TTC549 (cell line): ENCODE measurements around the gene FLOT1.

Source experiments
- FAIRE-seq: peaks from 2 replicates; lab custom pipeline; 2012; peaks lifted over from hg19 to GRCh38; lab: Jason Lieb, UNC

Gene FLOT1, protein sequence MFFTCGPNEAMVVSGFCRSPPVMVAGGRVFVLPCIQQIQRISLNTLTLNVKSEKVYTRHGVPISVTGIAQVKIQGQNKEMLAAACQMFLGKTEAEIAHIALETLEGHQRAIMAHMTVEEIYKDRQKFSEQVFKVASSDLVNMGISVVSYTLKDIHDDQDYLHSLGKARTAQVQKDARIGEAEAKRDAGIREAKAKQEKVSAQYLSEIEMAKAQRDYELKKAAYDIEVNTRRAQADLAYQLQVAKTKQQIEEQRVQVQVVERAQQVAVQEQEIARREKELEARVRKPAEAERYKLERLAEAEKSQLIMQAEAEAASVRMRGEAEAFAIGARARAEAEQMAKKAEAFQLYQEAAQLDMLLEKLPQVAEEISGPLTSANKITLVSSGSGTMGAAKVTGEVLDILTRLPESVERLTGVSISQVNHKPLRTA

GRCh38 chr6:30742316-30743098 is at the start of gene FLOT1:
Gene FLOT1 (minus strand): TSS chr6:30742687. CDS start chr6:30742189, 498 bp downstream.
- no peak for FAIRE-seq

DNA sequence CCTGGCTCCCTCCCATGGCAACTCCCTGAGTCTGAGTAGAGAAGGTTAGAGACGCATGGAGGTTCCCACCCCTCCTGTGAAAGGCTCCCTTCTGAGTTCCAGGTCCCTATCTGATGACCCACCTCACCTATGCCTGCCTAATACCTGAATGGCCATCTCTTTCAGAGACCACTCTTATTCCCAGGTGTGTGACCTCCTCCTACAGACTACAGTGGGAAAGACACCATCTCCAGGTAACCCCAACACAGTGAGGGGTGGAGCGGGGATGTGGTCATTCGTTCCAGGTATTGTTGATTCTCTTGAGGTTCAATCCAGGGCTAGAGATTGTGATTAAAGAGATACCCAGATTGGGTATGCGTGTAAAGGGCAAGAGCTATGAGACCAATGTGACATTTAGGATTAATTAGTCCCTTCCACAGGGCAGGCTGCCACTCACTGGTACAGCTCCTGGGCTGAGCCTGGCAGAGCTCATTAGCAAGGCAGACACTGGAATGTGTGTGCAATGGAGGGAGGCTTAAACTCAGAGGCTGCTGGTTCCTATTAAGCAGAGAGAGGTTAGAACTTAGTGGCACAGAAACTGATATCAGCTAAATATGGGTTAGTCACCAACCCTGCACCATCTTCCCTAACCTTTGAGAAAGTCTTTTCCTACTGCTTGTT is 48.4 kb upstream of the FLOT1 start:
- no peak for FAIRE-seq

DNA sequence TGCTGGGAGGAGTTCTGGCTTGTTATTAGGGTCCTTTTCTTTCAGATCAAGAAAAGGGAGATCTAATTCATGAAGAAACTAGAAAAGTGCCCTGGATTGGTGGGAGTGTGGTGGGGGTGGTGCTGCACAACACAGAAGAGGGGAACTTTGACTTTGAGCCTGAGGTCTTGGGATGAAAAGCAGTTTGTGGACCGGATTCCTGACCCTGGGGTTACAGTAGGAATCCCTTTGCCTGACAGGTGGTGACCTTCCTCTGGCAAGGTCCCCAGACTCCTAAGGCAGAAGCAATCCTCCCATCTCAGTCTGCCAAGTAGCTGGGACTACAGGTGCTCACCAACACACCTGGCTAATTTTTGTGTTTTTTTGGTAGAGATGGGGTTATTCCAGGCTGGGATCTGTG is 47.1 kb upstream of the FLOT1 start:
- FAIRE-seq, result no peak

DNA sequence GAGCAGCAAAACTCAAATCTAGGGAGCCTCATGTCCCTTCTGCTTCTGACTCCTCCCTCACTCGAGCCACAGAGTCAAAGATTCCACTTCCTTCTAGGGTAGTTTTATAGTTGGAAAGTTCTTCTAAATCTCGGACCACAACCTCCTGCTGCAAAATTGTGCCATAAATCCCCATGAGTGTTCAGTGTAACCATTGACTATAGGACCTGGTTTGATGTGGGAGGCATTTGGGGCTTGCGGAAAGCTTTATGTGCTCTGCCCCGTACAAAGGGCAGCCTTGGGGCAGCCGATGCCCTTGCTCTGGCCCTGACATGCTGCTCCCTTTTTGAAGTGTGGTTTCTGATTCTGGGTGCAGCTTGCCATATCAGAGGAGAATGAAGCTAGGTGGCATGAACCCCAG is 45.5 kb upstream of the FLOT1 start:
- no peak for FAIRE-seq

DNA sequence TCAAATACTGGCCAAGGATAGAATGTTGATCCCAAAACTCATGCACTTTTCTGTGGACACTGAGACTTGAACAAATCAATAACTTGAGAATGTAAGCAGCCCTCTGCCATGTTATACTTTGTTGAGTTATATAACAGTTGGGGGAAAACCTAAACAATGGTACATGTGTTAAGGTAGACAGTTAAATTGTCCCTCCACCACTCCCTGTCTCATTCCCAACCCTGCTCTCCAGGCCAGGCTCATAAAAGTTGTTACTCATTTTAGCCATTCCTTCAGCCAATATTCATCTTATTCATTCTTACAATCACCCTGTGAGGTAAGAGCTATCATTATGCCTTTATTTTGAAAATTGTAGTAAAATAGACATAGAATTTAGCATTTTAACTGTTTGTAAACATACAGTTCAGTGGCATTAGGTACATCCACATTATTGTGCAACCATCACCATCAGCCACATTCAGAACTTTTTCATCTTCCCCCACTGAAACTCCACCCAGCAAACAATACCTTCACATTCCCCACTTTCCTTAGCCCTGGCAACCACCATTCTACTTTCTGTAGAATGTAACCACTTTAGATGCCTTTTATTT is 40.0 kb upstream of the FLOT1 start:
- FAIRE-seq, result no peak

GRCh38 chr6:30781743-30782424 is 39.4 kb upstream of the FLOT1 start:
- FAIRE-seq, result no peak

DNA sequence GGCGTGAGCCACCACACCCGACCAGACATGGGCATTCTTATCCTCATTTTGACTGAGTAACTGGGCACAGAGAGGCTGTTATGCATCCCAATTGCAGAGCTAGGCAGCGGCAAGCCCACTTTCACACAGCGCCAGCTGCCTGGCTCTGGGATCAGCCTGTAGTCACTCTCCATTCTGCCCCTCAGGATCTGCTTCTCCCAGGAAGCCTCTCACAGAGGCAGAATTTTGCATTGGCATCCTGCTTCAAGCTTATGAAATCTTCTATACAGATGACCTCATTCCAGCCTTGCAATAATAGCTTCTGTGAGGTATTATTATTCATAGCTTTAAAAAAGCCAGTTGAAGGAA is 38.9 kb upstream of the FLOT1 start:
- no peak for FAIRE-seq

GRCh38 chr6:30780642-30780920 is 38.1 kb upstream of the FLOT1 start:
- no peak for FAIRE-seq

DNA sequence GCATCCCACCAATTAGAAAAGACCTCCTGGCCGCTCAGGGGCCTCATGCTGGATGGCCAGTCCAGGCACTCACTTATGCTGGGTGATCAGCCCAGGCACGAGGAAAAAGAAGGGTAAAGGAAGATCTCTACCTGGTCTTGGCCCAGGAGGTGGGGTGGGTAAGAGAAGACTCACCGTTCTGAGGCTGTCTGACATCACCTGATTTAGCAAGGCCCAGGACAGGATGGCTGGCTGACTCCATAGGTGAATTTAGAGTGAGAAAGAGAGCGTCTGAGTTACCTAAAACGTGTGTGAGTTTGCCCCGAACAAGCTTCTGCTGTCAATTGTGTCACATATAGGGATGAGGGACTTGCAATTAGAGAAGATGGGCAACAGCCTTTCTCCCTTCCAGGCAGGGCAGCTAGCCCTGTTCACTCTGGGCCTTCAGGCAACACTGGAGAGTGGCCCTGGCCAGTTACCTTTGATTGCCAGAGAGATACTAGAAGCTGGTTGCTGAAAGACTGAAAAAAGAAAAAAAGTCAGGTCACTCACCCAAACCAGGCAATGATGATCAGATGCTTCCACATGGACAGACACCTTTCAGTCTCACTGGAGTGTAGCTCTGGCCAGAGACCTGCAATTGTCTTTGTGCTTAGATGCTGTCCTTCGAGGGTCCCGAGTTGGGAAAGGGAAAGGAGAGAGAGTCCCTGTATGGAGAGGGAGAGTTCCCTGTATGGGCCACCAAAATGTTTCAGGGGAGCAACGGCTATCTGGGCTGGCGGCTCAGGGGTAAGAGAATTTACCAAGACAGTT is 37.6 kb upstream of the FLOT1 start:
- no peak for FAIRE-seq

DNA sequence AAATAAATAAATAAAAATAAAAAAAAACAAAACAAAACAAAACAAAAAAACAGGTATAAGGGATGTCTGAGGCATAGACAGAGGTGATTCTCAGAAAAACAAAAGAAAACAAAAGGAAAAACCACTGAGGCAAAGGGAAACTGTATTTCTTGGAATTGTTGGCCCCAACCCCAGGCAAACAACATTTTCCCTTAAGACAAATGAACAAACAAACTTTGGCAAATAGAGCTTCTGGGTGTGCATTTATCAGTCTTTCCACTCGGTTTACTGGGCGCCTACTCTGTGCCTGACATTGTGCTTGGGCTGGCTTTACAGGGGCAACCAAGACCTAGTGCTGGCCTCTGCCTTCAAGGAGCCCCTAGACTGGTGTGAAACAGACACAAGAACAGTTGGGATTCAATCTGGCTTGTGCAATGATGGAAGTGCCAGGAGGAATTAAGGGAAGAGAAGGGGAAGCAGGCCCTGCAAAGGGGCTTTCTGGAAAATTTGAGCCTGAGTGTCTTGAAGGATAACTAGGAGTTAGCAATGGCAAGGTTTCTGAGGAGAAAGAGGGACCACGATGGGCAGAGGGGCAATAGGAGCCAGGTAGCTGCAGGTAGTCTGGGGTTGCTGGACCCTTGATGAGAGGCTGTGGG is 35.6 kb upstream of the FLOT1 start:
- no peak for FAIRE-seq

GRCh38 chr6:30777155-30777485 is 34.6 kb upstream of the FLOT1 start:
- no peak for FAIRE-seq

- FAIRE-seq, result no peak
These were observed 34.1 kb upstream of the FLOT1 start for GRCh38 chr6:30776390-30777154.

DNA sequence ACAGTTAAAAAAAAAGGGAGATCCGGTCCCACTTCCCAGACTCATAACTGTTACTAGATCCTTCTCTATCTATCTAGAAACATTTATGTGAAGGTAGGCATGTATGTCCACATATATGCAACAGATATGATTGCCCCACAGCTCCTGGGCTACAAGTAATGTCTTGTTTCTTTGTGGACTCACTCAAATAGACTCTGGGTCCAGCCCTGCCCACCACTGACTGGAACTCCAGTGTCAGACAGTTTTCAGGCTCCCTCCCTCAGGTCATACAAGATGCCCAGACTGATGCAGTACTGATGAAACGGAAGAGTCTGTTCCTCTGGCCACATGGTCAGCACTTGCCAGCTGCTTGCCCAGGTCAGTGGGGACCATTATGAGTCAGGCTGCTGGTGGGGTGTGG is 32.6 kb upstream of the FLOT1 start:
- FAIRE-seq, result no peak

DNA sequence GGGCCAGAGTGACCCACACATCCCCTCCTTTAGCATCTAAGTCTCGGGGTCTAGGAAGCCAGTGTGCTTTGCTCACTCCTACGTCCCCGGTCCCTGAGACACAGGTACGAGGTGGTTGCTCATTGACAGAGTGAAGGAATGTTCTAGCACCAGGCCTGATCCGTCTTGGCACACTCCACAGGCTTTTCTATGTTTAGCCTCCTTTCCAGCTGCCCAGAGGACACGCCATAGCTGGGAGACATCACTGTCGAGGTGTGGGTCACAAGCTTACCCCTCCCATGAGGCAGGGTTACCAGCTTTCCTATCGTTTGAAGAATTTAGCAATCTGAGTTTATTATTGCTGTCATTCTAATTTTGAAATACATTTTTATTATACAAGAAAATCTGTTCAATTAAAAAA is 32.2 kb upstream of the FLOT1 start:
- no peak for FAIRE-seq

DNA sequence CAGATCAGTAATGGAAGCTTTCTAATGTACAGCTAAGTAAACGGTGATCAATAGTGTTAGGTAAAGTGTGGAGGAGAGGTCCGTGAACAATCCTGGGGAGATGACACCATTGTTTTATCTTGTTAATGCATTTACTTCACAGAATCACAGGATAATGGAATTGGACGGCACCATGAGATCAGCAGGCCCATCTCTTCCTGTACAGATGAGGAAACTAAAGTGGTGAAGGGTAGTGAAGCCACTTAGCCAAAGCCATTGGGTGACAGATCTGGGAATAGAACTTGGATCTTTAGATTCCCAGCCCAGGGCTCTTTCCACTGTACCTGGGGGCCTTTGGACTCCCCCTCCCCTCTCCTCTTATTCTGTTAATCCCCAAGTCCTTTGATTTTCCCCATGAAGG is 28.1 kb upstream of the FLOT1 start:
- FAIRE-seq, result no peak

DNA sequence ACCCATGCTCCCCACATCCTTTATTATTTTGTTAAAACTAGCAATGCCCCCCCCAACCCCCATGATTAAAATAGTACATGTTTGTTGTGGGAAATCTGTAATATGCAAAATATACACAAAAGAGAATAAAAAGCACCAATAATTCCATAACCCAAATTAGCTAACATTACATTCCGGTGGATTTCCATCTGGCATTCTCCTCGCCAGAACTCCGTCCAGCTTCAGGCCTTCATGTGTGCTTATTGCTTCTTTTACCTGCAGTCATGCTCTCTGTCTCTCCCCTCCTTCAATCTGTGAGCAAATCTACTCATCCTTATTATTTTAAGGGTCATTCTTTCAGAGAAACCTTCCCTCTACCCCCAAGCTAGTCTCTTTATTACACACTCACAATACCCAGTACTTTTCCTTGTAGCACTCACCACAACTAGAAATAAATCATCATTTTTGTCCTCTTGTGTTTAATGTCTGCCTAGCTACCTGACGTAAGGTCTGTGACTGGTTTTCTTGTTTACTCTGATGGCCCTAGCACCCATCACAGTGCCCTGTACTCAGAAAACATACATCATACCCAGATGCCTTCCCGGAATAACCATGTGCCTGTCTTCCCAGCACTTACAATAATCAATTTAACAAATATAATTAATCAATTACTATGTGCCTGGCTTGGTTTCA is 27.5 kb upstream of the FLOT1 start:
- no peak for FAIRE-seq

GRCh38 chr6:30769088-30769852 is 26.8 kb upstream of the FLOT1 start:
- FAIRE-seq, result no peak

DNA sequence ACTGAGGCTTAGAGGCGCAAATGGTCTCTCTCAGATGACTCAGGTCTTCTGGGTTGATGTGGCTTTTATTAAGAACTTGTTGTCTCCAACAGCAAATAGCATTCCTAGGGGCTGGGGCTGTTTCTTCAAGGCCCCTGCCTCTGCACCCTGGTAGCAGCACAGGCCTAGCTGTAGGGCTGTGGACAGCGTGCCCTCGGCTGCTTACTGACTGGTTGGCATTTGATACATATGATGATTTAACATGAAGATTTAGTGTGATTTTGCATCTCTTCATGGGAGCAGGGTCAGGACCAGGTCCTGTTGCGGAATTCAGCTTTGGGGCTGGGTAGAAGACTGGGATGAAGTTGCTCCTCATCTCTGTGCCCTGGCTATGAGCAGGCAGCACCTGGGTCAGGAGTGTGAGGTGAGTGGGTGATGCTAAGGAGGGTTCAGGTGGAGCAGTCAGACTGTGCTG is 26.2 kb upstream of the FLOT1 start:
- FAIRE-seq, result no peak

DNA sequence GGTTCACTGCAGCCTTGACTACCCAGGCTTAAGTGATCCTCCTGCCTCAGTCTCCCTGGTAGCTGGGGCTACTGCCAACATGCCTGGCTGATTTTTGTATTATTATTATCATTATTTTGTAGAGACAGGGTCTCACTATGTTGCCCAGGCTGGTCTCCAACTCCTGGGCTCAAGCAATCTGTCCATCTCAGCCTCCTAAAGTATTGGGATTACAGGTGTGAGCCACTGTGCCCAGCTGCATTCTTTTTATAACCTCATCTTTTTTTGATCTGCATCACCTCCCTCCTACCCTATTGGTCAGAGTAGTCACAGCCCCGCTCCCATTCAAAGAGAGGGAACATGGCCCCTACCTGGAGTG is 25.4 kb upstream of the FLOT1 start:
- FAIRE-seq, result no peak
